ENCODE results near the gene TLR3.
A peak's percentile ranks its signal among the peaks of the same experiment; 100 is the strongest.

The TLR3 gene

GRCh38 chr4:186132577-186133242 is 63.8 kb downstream of the TLR3 start:
- no peak for TF ChIP-seq EZH2 (IDR thresholded peaks at IDR 0.05; ENCODE audit: borderline replicate concordance, low read depth, low read length, severe bottlenecking)
- TF ChIP-seq, protein P1, sequence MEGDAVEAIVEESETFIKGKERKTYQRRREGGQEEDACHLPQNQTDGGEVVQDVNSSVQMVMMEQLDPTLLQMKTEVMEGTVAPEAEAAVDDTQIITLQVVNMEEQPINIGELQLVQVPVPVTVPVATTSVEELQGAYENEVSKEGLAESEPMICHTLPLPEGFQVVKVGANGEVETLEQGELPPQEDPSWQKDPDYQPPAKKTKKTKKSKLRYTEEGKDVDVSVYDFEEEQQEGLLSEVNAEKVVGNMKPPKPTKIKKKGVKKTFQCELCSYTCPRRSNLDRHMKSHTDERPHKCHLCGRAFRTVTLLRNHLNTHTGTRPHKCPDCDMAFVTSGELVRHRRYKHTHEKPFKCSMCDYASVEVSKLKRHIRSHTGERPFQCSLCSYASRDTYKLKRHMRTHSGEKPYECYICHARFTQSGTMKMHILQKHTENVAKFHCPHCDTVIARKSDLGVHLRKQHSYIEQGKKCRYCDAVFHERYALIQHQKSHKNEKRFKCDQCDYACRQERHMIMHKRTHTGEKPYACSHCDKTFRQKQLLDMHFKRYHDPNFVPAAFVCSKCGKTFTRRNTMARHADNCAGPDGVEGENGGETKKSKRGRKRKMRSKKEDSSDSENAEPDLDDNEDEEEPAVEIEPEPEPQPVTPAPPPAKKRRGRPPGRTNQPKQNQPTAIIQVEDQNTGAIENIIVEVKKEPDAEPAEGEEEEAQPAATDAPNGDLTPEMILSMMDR (IDR thresholded peaks at IDR 0.05; ENCODE audit: borderline replicate concordance, extremely low read depth, low read length, poor library complexity, severe bottlenecking), result no peak
- no peaks in the 10 kb centered on the region for H3K4me1 ChIP-seq (ENCODE audit: insufficient read depth, low read length)
- peaks cover 12% of the 10 kb centered on the region for H3K27me3 ChIP-seq (ENCODE audit: insufficient read depth, low read length, poor library complexity)
- H3K9ac ChIP-seq (ENCODE audit: low read depth, low read length), result no peak overlapping the region
- no peak overlapping the region for H2AFZ ChIP-seq (ENCODE audit: low read depth, low read length)
- H3K36me3 ChIP-seq (ENCODE audit: insufficient read depth, low read length), result no peaks in the 10 kb centered on the region
- no peaks in the 10 kb centered on the region for H4K20me1 ChIP-seq (ENCODE audit: insufficient read depth, low read length)
- H3K4me3 ChIP-seq (ENCODE audit: low read depth in 1 of 2, low read length in 2 of 2), result no peak overlapping the region
- no peak overlapping the region for H3K4me2 ChIP-seq (ENCODE audit: insufficient read depth, low read length)
- DNase-seq (no peak), ATAC-seq (ENCODE audit: insufficient read depth, low read depth) (no peak; the same call in 2 of the 3 replicates)
- H3K79me2 ChIP-seq (ENCODE audit: insufficient read depth, low read length), result no peaks in the 10 kb centered on the region
- H3K27ac ChIP-seq (ENCODE audit: low read length), result no peak overlapping the region
- no peaks in the 10 kb centered on the region for H3K9me3 ChIP-seq (ENCODE audit: insufficient read depth, low read length, severe bottlenecking)

DNA sequence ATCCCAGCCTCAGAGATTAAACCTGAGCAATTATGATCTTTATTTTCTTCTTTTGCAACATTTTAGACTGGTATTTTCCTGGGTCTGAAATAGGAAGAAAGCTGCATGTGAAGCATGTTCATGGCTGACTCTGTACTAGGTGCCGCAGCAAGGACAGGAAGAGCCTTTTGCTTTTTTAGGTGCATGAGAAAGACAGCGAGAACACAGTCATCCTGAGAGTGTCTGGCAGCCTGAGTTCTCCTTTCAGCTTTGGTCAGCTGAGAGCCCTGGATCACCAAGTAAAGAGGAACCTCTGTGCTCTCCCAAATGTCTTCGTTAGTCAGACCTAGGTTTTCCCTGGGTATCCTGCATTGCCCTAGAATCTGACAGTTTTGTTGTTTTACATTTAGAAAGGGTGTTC is 65.3 kb downstream of the TLR3 start:
- no peaks in the 10 kb centered on the region for H3K36me3 ChIP-seq (ENCODE audit: insufficient read depth, low read length)
- no peak overlapping the region for H3K27ac ChIP-seq (ENCODE audit: low read length)
- no peak overlapping the region for H3K4me2 ChIP-seq (ENCODE audit: insufficient read depth, low read length)
- TF ChIP-seq, protein P1 (IDR thresholded peaks at IDR 0.05; ENCODE audit: borderline replicate concordance, extremely low read depth, low read length, poor library complexity, severe bottlenecking), result no peak
- TF ChIP-seq EZH2 (IDR thresholded peaks at IDR 0.05; ENCODE audit: borderline replicate concordance, low read depth, low read length, severe bottlenecking), result no peak
- DNase-seq (no peak), ATAC-seq (ENCODE audit: insufficient read depth, low read depth) (no peak)
- 0 out of 2 replicates have a peak overlapping the region, but pooled peaks have one; percentile 9 for H2AFZ ChIP-seq (ENCODE audit: low read depth, low read length)
- H3K27me3 ChIP-seq (ENCODE audit: insufficient read depth, low read length, poor library complexity), result peaks cover 12% of the 10 kb centered on the region
- no peaks in the 10 kb centered on the region for H3K79me2 ChIP-seq (ENCODE audit: insufficient read depth, low read length)
- no peak overlapping the region for H3K4me3 ChIP-seq (ENCODE audit: low read depth in 1 of 2, low read length in 2 of 2)
- no peaks in the 10 kb centered on the region for H3K4me1 ChIP-seq (ENCODE audit: insufficient read depth, low read length)
- H3K9me3 ChIP-seq (ENCODE audit: insufficient read depth, low read length, severe bottlenecking), result no peaks in the 10 kb centered on the region
- H4K20me1 ChIP-seq (ENCODE audit: insufficient read depth, low read length), result no peaks in the 10 kb centered on the region
- no peak overlapping the region for H3K9ac ChIP-seq (ENCODE audit: low read depth, low read length)

DNA sequence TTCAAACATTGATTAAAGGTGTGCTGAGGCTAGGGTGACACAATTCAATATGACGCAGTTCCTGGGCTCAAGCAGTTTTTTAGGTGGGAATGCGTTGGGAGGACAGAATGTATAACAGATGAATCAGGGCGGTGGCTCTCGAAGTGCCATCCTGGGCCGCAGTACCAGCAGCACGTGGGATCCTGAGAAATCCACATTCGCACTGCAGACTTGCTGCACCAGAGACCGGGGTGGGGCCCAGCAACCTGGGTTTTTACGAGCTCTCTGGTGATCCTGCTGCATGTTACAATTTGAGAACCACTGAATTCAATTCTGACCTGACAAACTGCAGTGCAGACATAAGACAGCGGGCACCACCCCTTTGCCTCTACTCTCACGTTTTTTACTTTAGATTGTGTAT is 65.9 kb downstream of the TLR3 start:
- Histone ChIP-seq H3K36me3 (ENCODE audit: insufficient read depth, low read length) (no peaks in the 10 kb centered on the region), H3K27me3 (ENCODE audit: insufficient read depth, low read length, poor library complexity) (peaks cover 12% of the 10 kb centered on the region), H3K4me1 (ENCODE audit: insufficient read depth, low read length) (no peaks in the 10 kb centered on the region), H4K20me1 (ENCODE audit: insufficient read depth, low read length) (no peaks in the 10 kb centered on the region), H2AFZ (ENCODE audit: low read depth, low read length) (peak overlapping the region; percentile 9; the same call in 1 of the 2 replicates), H3K9me3 (ENCODE audit: insufficient read depth, low read length, severe bottlenecking) (no peaks in the 10 kb centered on the region), H3K4me3 (ENCODE audit: low read depth in 1 of 2, low read length in 2 of 2) (no peak overlapping the region), H3K79me2 (ENCODE audit: insufficient read depth, low read length) (no peaks in the 10 kb centered on the region), H3K4me2 (ENCODE audit: insufficient read depth, low read length) (no peak overlapping the region), H3K27ac (ENCODE audit: low read length) (no peak overlapping the region), H3K9ac (ENCODE audit: low read depth, low read length) (no peak overlapping the region)
- no peak for ATAC-seq (ENCODE audit: insufficient read depth, low read depth)
- DNase-seq, result no peak
- no peak for TF ChIP-seq EZH2 (IDR thresholded peaks at IDR 0.05; ENCODE audit: borderline replicate concordance, low read depth, low read length, severe bottlenecking)
- TF ChIP-seq, protein P1 (IDR thresholded peaks at IDR 0.05; ENCODE audit: borderline replicate concordance, extremely low read depth, low read length, poor library complexity, severe bottlenecking), result no peak

All from DND-41 (cell line).